Forelimb muscle (tissue), 1 donor: ENCODE results near the gene FAM181A. TPM values are rescaled to one million over a fixed set of nuclear protein-coding genes. Genes with fewer than 3 reads are reported as not detected.

Experiments
- DNase-seq: peaks from one replicate; pipeline ENCODE4 v3.0.0-alpha.2; 2013; ENCODE audit warnings: low read depth
- polyA plus RNA-seq: library from polyadenylated mRNA; unstranded; fragments of 120-200 nt; gene quantifications from one replicate; pipeline ENCODE4 v1.2.1, GENCODE V29; 2013; ENCODE audit not compliant: insufficient read length

Gene FAM181A
- polyA plus RNA-seq, 1 donor, result not detected

GRCh38 chr14:93929048-93929535 lies 1.9 kb downstream of the FAM181A start:
- no peak for DNase-seq

- DNase-seq, result no peak
Observed at GRCh38 chr14:93929657-93930056, 2.5 kb downstream of the FAM181A start.

- no peak for DNase-seq
Observed at GRCh38 chr14:93930296-93930988, 3.3 kb downstream of the FAM181A start.

- DNase-seq, result no peak
Observed at GRCh38 chr14:93930989-93931307, 3.8 kb downstream of the FAM181A start.

GRCh38 chr14:93932642-93933041 lies 5.5 kb downstream of the FAM181A start:
- DNase-seq, result no peak

GRCh38 chr14:93935213-93935612 lies 8.1 kb downstream of the FAM181A start:
- DNase-seq, result no peak

GRCh38 chr14:93936245-93936644 lies 9.1 kb downstream of the FAM181A start:
- no peak for DNase-seq

- DNase-seq, result no peak
Observed at GRCh38 chr14:93936926-93937325, 9.8 kb downstream of the FAM181A start.

- DNase-seq, result no peak
Observed at GRCh38 chr14:93937519-93937918, 10.4 kb downstream of the FAM181A start.

- no peak for DNase-seq
Observed at GRCh38 chr14:93938751-93939303, 11.7 kb downstream of the FAM181A start.

GRCh38 chr14:93939304-93940229 lies 12.4 kb downstream of the FAM181A start:
- DNase-seq, result no peak

- DNase-seq, result no peak
Observed at GRCh38 chr14:93940437-93940836, 13.3 kb downstream of the FAM181A start.

GRCh38 chr14:93941293-93941910 lies 14.3 kb downstream of the FAM181A start:
- DNase-seq, result no peak

GRCh38 chr14:93943052-93943451 lies 15.9 kb downstream of the FAM181A start:
- no peak for DNase-seq

- no peak for DNase-seq
Observed at GRCh38 chr14:93943930-93944329, 16.8 kb downstream of the FAM181A start.

- DNase-seq, result no peak
Observed at GRCh38 chr14:93944348-93945069, 17.4 kb downstream of the FAM181A start.

GRCh38 chr14:93945070-93945399 lies 17.9 kb downstream of the FAM181A start:
- no peak for DNase-seq

- no peak for DNase-seq
Observed at GRCh38 chr14:93946104-93946503, 19.0 kb downstream of the FAM181A start.

- DNase-seq, result no peak
Observed at GRCh38 chr14:93946541-93947090, 19.5 kb downstream of the FAM181A start.

GRCh38 chr14:93947282-93947681 lies 20.1 kb downstream of the FAM181A start:
- no peak for DNase-seq

GRCh38 chr14:93949511-93950075 lies 22.4 kb downstream of the FAM181A start:
- no peak for DNase-seq
